ENCODE results near the gene SPACA7. TPM values are rescaled to one million over a fixed set of nuclear protein-coding genes. Genes with fewer than 3 reads are reported as not detected.

SPACA7 gene
- total RNA-seq, 2 donors from 2014 or later: not detected

DNA sequence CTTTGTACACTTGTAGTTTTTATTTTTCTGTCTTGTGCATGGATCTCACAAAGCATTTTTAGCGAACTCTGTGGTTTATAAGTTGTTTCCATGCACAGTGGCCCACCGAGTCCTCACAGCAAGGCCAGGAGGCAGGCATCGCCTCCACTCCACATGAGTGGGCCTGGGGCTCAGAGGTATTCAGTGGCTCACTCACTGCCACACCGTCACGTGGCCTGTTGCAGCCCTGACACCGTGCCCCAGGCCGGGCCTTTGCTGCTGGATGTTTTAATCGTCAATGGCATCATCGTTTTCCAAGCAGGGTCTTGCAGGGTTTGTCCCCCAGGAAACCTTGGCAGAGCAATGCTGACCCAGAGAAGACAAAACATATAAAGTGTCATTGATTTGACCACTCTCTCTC, 59.8 kb downstream of the SPACA7 start:
- no peaks in the 10 kb centered on the region for H3K4me1 ChIP-seq
- H3K9me3 ChIP-seq: no peaks in the 10 kb centered on the region
- H3K27me3 ChIP-seq: no peaks in the 10 kb centered on the region
- WGBS, 2 donors: 65 to 69% methylated on average over 7 to 9 of the region's 9 CpGs
- ATAC-seq: no peak
- no peak for DNase-seq
- no peak overlapping the region for H3K27ac ChIP-seq
- TF ChIP-seq POLR2A (IDR thresholded peaks at IDR 0.05): no peak
- TF ChIP-seq, protein P1, sequence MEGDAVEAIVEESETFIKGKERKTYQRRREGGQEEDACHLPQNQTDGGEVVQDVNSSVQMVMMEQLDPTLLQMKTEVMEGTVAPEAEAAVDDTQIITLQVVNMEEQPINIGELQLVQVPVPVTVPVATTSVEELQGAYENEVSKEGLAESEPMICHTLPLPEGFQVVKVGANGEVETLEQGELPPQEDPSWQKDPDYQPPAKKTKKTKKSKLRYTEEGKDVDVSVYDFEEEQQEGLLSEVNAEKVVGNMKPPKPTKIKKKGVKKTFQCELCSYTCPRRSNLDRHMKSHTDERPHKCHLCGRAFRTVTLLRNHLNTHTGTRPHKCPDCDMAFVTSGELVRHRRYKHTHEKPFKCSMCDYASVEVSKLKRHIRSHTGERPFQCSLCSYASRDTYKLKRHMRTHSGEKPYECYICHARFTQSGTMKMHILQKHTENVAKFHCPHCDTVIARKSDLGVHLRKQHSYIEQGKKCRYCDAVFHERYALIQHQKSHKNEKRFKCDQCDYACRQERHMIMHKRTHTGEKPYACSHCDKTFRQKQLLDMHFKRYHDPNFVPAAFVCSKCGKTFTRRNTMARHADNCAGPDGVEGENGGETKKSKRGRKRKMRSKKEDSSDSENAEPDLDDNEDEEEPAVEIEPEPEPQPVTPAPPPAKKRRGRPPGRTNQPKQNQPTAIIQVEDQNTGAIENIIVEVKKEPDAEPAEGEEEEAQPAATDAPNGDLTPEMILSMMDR (IDR thresholded peaks at IDR 0.05): no peak
- no peaks in the 10 kb centered on the region for H3K36me3 ChIP-seq (replicated peaks in 1 of 2; ENCODE audit: insufficient read depth in 1 of 2, low read depth in 2 of 2)
- no peak overlapping the region for H3K4me3 ChIP-seq
- intact Hi-C loops (cut with DNase I): no loop called here

DNA sequence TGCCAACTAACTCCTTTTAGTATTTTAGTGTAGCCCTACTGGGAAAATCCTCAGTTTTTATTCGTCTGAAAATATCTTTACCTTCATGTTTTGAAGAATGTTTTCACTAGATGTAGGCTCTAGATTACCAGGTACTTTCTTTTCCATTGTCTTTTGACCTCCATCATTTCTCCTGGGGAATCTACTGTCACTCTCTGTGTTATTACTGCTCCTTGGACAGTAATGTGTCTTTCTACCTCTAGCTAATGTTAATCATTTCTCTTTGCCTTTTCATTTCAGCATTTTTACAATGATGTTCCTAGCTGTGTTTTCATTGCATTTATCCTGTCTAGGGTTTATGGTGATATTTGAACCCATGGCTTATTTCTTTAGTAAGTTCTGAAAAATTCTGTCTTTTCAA, 61.9 kb downstream of the SPACA7 start:
- DNase-seq: no peak
- H3K27ac ChIP-seq: no peak overlapping the region
- no peaks in the 10 kb centered on the region for H3K4me1 ChIP-seq
- no peak for ATAC-seq
- TF ChIP-seq POLR2A (IDR thresholded peaks at IDR 0.05): no peak
- TF ChIP-seq, protein P1 (IDR thresholded peaks at IDR 0.05): no peak
- H3K36me3 ChIP-seq (replicated peaks in 1 of 2; ENCODE audit: insufficient read depth in 1 of 2, low read depth in 2 of 2): no peaks in the 10 kb centered on the region
- WGBS, 2 donors: 32 to 37% methylated on average over 1 of the region's 1 CpG
- peaks cover 0 to 7% of the 10 kb centered on the region in 2 donors for H3K27me3 ChIP-seq
- intact Hi-C loops (cut with DNase I): no loop called here
- H3K4me3 ChIP-seq: no peak overlapping the region
- H3K9me3 ChIP-seq: no peaks in the 10 kb centered on the region

DNA sequence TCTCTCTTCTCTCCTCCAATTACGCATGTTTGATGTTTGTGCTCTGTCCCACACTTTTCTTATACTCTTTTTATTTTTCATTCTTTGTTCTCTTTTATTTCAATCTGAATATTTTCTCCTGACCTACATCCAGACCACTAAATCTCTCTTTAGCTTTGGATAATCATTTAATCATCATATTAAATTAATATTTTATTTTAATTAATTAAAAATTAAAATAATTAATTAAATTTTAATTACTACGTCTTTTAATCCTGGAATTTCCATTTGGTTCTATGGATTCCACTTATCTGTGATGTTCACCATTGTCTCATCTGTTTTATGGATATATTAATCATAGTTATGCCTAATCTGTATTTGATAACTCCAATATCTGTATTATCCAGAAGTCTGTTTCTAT, 62.4 kb downstream of the SPACA7 start:
- TF ChIP-seq POLR2A (IDR thresholded peaks at IDR 0.05): no peak
- TF ChIP-seq, protein P1 (IDR thresholded peaks at IDR 0.05): no peak
- DNase-seq: no peak
- H3K4me3 ChIP-seq: no peak overlapping the region
- peaks cover 0 to 12% of the 10 kb centered on the region in 2 donors for H3K27me3 ChIP-seq
- 62 to 70% methylated on average over 2 of the region's 2 CpGs for WGBS, 2 donors
- H3K4me1 ChIP-seq: no peaks in the 10 kb centered on the region
- H3K36me3 ChIP-seq (replicated peaks in 1 of 2; ENCODE audit: insufficient read depth in 1 of 2, low read depth in 2 of 2): no peaks in the 10 kb centered on the region
- ATAC-seq: no peak
- H3K9me3 ChIP-seq: no peaks in the 10 kb centered on the region
- intact Hi-C loops (cut with DNase I): no loop called here
- no peak overlapping the region for H3K27ac ChIP-seq

DNA sequence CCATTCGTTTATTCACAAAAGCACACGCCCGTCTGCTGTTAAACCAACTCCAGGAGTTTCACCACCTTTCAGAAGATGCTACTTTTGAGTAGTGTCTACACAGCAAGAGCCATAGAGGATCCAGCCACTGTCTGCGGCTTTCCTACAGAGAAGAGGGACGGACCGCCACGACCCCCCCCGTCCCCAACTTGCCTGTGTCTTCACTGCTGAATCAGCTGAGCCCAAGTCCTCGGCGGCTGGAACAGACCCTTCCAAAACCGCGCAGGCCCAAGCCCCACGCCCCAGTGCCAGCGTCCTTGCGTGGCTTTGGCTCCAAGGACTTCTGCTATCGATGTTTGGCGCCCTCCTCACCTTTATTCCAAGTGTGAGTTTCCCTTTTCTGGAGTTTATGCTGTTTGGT, 65.1 kb downstream of the SPACA7 start:
- no peak for DNase-seq
- intact Hi-C loops (cut with DNase I): no loop called here
- Histone ChIP-seq H3K4me3 (no peak overlapping the region), H3K36me3 (replicated peaks in 1 of 2; ENCODE audit: insufficient read depth in 1 of 2, low read depth in 2 of 2) (no peaks in the 10 kb centered on the region), H3K27ac (no peak overlapping the region), H3K9me3 (no peaks in the 10 kb centered on the region), H3K4me1 (no peaks in the 10 kb centered on the region), H3K27me3 (peaks cover 0 to 17% of the 10 kb centered on the region in 2 donors)
- ATAC-seq: no peak
- WGBS, 2 donors: 67 to 80% methylated on average over 14 to 17 of the region's 17 CpGs
- TF ChIP-seq, protein P1 (IDR thresholded peaks at IDR 0.05): no peak
- TF ChIP-seq POLR2A (IDR thresholded peaks at IDR 0.05): no peak

DNA sequence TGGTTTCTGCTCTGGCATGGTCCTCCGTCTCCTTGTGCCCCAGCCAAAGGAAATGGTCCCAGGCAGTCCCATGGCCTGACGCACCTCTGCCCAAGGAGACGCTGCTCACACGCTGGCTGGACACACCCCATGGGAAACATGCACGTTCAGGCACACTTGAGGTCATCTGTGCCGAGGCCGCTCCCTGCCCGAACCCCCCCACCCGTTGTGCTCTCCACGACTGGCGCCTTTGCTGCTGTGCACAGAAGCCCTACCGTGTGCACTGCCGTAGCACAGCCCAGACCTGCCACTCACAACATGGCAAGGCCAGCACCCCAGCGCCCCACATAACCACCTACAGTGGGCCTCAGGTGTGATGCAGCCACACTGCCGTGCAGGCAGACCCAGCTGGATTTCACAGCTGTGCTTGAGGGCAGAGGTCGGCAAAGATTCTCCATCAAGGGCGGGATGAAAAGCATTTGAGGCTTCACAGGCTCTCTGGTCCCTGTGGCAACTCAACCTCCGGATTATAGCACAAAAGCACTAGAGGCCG, 65.7 kb downstream of the SPACA7 start:
- DNase-seq (no peak), ATAC-seq (no peak)
- H3K27me3 ChIP-seq: peaks cover 0 to 17% of the 10 kb centered on the region in 2 donors
- H3K27ac ChIP-seq: no peak overlapping the region
- H3K4me1 ChIP-seq: no peaks in the 10 kb centered on the region
- 61% methylated on average over 5 to 18 of the region's 19 CpGs for WGBS, 2 donors
- no peak overlapping the region for H3K4me3 ChIP-seq
- TF ChIP-seq, protein P1 (IDR thresholded peaks at IDR 0.05): no peak
- no peak for TF ChIP-seq POLR2A (IDR thresholded peaks at IDR 0.05)
- intact Hi-C loops (cut with DNase I): no loop called here
- no peaks in the 10 kb centered on the region for H3K36me3 ChIP-seq (replicated peaks in 1 of 2; ENCODE audit: insufficient read depth in 1 of 2, low read depth in 2 of 2)
- no peaks in the 10 kb centered on the region for H3K9me3 ChIP-seq

Data from body of pancreas (tissue), 4 donors.